ENCODE measurements around the gene PLXNB3.

PLXNB3 gene

DNA sequence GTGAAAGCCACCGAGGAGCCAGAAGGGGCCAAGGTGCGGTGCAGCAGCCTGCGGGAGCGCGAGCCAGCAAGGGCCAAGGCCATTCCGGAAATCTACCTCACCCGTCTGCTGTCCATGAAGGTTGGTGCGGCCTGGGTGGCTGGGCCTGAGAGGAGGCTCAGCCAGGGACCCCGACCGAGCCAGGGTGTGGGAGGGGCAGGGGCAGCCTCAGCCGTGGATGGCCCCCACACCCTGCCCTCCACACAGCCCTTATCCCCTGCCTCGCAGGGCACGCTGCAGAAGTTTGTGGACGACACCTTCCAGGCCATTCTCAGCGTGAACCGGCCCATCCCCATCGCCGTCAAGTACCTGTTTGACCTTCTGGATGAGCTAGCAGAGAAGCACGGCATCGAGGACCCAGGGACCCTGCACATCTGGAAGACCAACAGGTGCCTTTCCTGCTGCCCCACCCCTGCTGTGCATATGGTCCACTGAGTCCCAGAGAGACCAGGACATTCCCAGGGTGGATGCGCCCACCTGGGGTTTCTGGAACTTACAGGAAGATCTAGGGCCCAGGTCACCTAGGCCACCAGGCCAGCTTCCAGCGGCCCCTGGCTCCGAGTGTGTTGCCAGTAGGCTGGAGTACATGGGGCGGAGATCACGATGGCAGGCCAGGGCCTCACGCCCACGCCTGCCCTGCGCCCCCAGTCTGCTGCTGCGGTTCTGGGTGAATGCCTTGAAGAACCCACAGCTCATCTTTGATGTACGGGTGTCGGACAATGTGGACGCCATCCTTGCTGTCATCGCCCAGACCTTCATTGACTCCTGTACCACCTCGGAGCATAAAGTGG lies 13.4 kb downstream of the PLXNB3 start:
- H3K4me3 ChIP-seq (ENCODE audit: low read length) = no peak overlapping the region
- TF ChIP-seq, protein P1, sequence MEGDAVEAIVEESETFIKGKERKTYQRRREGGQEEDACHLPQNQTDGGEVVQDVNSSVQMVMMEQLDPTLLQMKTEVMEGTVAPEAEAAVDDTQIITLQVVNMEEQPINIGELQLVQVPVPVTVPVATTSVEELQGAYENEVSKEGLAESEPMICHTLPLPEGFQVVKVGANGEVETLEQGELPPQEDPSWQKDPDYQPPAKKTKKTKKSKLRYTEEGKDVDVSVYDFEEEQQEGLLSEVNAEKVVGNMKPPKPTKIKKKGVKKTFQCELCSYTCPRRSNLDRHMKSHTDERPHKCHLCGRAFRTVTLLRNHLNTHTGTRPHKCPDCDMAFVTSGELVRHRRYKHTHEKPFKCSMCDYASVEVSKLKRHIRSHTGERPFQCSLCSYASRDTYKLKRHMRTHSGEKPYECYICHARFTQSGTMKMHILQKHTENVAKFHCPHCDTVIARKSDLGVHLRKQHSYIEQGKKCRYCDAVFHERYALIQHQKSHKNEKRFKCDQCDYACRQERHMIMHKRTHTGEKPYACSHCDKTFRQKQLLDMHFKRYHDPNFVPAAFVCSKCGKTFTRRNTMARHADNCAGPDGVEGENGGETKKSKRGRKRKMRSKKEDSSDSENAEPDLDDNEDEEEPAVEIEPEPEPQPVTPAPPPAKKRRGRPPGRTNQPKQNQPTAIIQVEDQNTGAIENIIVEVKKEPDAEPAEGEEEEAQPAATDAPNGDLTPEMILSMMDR (IDR thresholded peaks at IDR 0.05; ENCODE audit: insufficient read depth, low read depth, low read length, missing control alignments) = no peak
- DNase-seq (ENCODE audit: low read depth) = no peak

DNA sequence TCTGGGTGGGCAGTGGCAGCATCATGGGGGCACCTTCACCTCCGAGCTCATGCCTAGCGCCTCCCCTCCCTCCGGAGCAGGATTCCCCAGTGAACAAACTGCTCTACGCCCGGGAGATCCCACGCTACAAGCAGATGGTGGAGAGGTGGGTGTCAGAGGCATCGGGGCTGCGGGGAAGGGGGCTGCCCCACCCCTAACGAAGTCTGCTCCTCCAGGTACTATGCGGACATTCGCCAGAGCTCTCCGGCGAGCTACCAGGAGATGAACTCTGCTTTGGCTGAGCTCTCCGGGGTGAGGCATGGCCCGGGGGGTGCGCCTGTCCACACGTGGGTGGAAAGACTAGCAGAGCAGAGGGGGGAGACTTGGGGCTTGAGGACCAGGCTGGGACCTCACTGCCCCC lies 14.1 kb downstream of the PLXNB3 start:
- TF ChIP-seq, protein P1 (IDR thresholded peaks at IDR 0.05; ENCODE audit: insufficient read depth, low read depth, low read length, missing control alignments) = no peak
- no peak overlapping the region for H3K4me3 ChIP-seq (ENCODE audit: low read length)
- DNase-seq (ENCODE audit: low read depth) = no peak

DNA sequence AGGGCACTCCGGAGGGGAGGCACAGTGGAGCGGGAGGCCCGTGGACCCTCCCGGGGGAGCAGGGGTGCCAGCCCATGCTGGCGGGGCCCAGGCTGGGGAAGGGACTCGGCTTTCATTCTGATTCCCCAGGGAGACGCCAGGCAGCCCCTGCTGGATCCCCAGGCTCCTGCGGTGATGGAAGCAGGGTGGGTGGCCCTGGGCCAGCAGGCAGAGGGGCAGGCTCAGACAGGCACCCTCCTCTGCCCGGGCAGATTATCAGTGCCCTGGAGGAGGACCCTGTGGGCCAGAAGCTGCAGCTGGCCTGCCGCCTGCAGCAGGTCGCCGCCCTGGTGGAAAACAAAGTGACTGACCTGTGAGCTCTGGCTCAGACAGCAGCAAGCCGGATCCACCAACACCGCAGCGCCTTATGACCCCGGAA lies 14.6 kb downstream of the PLXNB3 start:
- peak; percentile 63 for DNase-seq (ENCODE audit: low read depth)
- H3K4me3 ChIP-seq (ENCODE audit: low read length) = no peak overlapping the region
- TF ChIP-seq, protein P1 (IDR thresholded peaks at IDR 0.05; ENCODE audit: insufficient read depth, low read depth, low read length, missing control alignments) = no peak

DNA sequence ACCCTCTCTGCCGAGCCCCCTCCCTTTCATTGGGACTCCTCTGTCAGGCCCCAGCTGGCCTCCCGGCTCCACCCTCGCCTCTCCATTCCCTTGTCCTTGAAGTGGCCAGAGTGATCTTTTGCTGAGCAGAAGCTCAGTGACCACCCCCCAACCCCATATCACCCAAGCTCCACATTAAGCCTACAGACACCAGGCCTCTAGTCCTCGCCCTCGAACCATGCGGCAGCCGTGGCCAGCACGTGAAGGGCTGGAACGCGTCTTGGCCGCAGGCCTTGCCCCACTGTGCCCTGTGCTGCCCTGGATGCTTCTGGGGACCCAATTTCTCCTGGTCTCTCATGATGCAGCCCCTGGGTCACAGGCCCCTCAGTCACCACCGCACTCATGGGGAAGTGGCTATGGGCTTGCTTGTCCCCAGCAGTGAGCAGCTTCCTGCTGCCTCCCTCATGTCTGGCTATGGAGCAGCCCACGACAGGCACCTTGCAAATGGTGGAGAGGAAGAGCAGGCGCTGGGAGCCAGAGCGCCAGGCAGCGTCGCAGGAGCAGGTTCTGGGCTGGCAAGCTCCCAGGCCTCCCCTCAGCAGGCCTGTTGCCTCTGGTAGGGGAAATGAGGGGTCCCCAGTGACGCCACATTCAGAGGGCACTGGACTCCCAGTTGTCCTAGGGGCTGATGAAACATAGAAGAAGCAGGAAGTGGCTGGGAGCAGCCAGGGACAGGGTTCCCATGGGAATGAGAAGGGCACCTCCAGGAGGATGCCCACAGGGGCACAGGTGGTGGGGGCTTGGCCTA lies 16.0 kb downstream of the PLXNB3 start:
- no peak for DNase-seq (ENCODE audit: low read depth)
- no peak overlapping the region for H3K4me3 ChIP-seq (ENCODE audit: low read length)
- TF ChIP-seq, protein P1 (IDR thresholded peaks at IDR 0.05; ENCODE audit: insufficient read depth, low read depth, low read length, missing control alignments) = no peak

DNA sequence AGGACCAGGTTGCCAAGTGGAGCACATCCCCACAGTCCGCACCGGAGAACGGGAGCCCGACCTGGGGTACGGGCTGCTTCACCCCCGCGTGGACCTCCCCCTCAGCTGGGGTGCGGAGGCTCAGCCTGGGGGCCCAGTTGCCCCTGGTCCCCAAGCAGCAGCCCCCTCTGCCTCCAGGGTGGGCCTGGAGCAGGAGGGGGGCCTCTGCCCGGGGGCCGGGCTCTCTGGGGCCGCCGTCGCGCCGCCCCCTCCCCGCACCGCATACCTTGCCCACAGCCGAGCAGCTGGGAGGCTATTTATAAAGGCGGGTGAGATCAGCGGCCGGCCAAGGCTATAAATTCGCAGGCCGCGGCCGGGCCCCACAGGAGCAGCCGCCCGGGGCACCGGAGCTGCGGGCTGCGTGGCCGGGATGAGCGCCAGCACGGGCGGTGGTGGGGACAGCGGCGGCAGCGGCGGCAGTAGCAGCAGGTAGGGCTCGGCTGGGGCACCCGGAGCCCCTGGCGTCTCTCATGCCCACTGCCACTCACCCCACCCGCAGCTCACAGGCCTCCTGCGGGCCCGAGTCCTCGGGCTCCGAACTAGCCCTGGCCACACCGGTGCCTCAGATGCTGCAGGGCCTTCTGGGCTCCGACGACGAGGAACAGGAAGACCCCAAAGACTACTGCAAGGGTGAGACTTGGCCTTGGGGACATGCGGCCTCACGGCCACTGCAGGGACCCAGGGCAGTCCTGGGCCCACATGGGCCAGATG lies 16.8 kb downstream of the PLXNB3 start, which contains the start of gene SRPK3:
Gene SRPK3, plus strand, starts transcription at position 364 of the 750 bp plus-strand sequence. Its CDS starts 46 bp downstream, at position 410.
- H3K4me3 ChIP-seq (ENCODE audit: low read length) = no peak within 1 kb of the TSS
- TF ChIP-seq, protein P1 (IDR thresholded peaks at IDR 0.05; ENCODE audit: insufficient read depth, low read depth, low read length, missing control alignments) = no peak
- no peak for DNase-seq (ENCODE audit: low read depth)

DNA sequence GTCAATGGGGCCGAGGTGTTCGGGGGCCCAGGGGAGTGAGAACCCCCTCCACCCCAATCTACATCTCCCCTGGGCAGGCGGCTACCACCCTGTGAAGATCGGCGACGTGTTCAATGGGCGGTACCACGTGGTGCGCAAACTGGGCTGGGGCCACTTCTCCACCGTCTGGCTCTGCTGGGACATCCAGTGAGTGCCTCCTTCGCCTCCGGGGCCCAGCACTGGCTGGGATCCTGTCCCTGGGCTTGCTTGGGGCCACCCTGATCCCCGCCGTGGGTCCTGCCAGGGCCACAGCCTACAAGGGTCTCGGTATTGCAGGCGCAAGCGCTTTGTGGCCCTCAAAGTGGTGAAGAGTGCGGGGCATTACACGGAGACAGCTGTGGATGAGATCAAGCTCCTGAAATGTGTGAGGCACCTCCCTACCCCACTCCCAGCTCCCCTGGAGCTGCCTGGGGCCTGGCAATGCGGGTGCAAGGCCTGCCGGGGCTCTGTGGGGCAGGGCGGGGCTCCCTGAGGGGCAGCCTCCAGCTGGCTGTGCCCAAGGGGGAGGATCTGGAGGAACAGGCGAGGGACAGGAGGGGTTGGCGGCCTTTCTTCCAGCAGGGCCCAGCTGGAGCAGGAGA lies 17.5 kb downstream of the PLXNB3 start:
- TF ChIP-seq, protein P1 (IDR thresholded peaks at IDR 0.05; ENCODE audit: insufficient read depth, low read depth, low read length, missing control alignments) = no peak
- no peak overlapping the region for H3K4me3 ChIP-seq (ENCODE audit: low read length)
- DNase-seq (ENCODE audit: low read depth) = no peak

All from epithelial cell of esophagus (primary cell).